ENCODE measurements around the gene FHOD1. TPM values are rescaled to one million over a fixed set of nuclear protein-coding genes. Genes with fewer than 3 reads are reported as not detected.

FHOD1 gene
- total RNA-seq, 4 donors from 2014 or later = 1.9 to 7.4 (median 5.3) TPM

DNA sequence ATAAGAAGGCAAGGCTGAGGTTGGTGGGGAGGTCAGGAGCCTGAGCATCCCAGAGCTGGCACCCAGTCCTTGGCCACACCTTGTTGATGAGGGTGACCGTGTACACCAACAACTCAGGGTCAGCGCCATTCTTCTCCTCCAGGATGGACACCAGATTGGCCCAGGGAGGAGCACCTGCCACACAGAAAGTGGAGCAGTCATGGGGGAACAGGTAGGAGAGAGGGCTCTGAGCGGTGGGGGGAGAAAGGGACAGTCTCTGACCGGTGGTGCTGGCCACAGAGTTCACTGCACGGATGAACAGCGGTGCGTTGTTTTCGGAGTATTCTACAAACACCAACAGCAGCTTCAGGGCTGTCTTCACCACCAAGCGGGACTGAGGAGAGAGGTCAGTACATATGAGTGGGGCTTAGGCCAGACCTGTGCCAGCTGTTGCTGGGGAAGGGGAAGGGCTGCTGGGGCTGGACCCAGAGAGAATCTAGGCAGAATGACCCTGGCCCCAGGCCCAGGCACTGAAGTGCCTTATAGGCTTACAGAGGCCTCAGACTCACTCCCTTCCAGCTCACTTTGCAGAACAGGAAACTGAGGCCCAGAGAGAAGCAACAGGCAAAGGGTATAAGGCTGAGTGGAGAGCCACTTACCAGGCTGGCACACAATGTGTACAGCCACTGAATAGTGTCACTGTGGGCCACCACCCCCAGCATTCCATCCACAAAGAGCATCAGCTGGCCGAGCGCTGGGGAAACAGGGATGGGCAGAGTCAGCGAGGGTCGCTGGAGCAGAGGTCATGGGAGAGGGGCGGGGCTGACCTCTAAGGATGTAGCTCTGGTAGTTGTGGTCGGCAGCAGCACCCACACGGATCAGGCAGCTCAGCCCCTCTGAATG, 9.6 kb downstream of the FHOD1 start:
- no peaks in the 10 kb centered on the region for H3K27me3 ChIP-seq
- H3K4me1 ChIP-seq = peaks cover 0 to 26% (median 17%) of the 10 kb centered on the region in 3 donors
- H3K4me3 ChIP-seq = no peak overlapping the region
- intact Hi-C loops (cut with DNase I) = no loop called here
- no peaks in the 10 kb centered on the region for H3K9me3 ChIP-seq
- no peak overlapping the region for H3K27ac ChIP-seq
- WGBS, 2 donors = 74 to 81% methylated on average over 9 to 11 of the region's 16 CpGs
- TF ChIP-seq POLR2A (IDR thresholded peaks at IDR 0.05) = no peak
- TF ChIP-seq, protein P1, sequence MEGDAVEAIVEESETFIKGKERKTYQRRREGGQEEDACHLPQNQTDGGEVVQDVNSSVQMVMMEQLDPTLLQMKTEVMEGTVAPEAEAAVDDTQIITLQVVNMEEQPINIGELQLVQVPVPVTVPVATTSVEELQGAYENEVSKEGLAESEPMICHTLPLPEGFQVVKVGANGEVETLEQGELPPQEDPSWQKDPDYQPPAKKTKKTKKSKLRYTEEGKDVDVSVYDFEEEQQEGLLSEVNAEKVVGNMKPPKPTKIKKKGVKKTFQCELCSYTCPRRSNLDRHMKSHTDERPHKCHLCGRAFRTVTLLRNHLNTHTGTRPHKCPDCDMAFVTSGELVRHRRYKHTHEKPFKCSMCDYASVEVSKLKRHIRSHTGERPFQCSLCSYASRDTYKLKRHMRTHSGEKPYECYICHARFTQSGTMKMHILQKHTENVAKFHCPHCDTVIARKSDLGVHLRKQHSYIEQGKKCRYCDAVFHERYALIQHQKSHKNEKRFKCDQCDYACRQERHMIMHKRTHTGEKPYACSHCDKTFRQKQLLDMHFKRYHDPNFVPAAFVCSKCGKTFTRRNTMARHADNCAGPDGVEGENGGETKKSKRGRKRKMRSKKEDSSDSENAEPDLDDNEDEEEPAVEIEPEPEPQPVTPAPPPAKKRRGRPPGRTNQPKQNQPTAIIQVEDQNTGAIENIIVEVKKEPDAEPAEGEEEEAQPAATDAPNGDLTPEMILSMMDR (IDR thresholded peaks at IDR 0.05) = no peak
- DNase-seq = no peak
- H3K36me3 ChIP-seq = peaks cover 15 to 71% (median 29%) of the 10 kb centered on the region in 3 donors

GRCh38 chr16:67236563-67237395, 10.5 kb downstream of the FHOD1 start:
- intact Hi-C loops (cut with DNase I) = no loop called here
- Histone ChIP-seq H3K4me3 (no peak overlapping the region), H3K4me1 (peaks cover 0 to 17% (median 16%) of the 10 kb centered on the region in 3 donors), H3K36me3 (peaks cover 15 to 77% (median 32%) of the 10 kb centered on the region in 3 donors), H3K27me3 (no peaks in the 10 kb centered on the region), H3K27ac (peak overlapping the region in 3 of 4 donors; percentile 8 to 25 (median 14)), H3K9me3 (no peaks in the 10 kb centered on the region)
- TF ChIP-seq, protein P1 (IDR thresholded peaks at IDR 0.05) = no peak
- no peak for TF ChIP-seq POLR2A (IDR thresholded peaks at IDR 0.05)
- WGBS, 2 donors = 76 to 88% methylated on average over 11 to 22 of the region's 50 CpGs
- no peak for DNase-seq

DNA sequence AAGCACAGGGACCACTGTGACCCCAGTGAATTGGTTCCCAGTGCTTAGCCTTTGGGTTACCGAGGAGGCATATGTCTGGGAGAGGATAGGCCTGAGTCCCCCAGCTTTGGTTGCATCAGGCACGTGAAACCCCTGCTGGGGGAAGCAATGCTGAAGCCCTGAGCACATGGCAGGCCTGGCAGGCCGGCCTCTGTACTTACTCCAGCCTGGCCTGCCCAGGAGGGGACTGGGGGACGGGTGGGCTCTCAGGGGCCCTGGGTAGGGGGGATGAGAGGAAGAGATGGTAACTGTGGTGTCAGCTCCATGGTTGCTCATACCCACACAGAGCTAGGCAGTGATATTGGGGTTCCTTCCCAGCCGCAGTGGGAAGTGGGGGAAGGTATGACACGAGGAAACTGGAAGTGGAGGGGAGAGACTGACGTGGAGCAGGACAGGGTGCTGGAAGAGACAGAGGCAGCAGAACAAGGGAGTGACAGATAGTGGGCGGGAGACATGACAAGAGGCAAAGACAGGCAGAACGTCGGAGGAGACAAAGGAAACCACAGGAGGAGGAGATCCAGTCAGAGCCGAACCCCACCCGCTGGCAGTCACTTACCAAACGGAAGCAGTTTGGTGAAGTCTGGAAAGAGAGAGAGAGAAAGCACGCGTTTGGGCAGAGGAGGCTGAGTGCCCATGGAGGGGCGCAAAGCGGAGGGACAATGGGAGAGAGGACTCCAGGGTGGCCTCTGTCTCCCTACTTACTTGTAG, 11.3 kb downstream of the FHOD1 start:
- peaks cover 0 to 9% (median 8%) of the 10 kb centered on the region in 3 donors for H3K4me1 ChIP-seq
- H3K27me3 ChIP-seq = no peaks in the 10 kb centered on the region
- H3K4me3 ChIP-seq = no peak overlapping the region
- no peaks in the 10 kb centered on the region for H3K9me3 ChIP-seq
- H3K36me3 ChIP-seq = peaks cover 20 to 85% (median 37%) of the 10 kb centered on the region in 3 donors
- H3K27ac ChIP-seq = peak overlapping the region in 3 of 4 donors; percentile 18 to 34 (median 25)
- no peak for DNase-seq
- no peak for TF ChIP-seq POLR2A (IDR thresholded peaks at IDR 0.05)
- TF ChIP-seq, protein P1 (IDR thresholded peaks at IDR 0.05) = no peak
- 65 to 73% methylated on average over 13 of the region's 17 CpGs for WGBS, 2 donors
- intact Hi-C loops (cut with DNase I) = no loop called here

DNA sequence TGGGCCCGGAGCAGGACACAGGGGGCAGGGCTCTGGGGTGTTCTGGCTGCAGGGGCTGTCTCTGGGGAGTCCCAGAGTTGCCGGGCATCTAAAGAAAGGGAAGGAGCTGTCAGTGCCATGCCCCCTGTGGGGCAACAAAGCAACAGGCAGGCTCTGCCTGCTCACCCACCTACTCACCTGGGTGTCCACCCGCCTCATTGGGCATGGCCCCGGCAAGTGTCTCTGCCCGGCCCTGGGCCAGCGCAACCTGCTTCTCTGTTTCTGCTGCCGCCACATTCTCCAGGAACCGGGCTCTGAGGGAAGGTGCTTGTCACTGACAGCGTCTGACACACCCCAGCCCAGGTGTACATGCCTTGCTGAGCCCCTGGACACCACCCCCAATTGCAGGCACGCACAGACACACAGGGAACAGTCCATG, 13.1 kb downstream of the FHOD1 start:
- Histone ChIP-seq H3K4me1 (peaks cover 0 to 6% (median 0%) of the 10 kb centered on the region in 3 donors), H3K27ac (no peak overlapping the region), H3K36me3 (peaks cover 33 to 98% (median 48%) of the 10 kb centered on the region in 3 donors), H3K4me3 (no peak overlapping the region), H3K9me3 (no peaks in the 10 kb centered on the region), H3K27me3 (no peaks in the 10 kb centered on the region)
- DNase-seq = no peak
- intact Hi-C loops (cut with DNase I) = no loop called here
- no peak for TF ChIP-seq POLR2A (IDR thresholded peaks at IDR 0.05)
- TF ChIP-seq, protein P1 (IDR thresholded peaks at IDR 0.05) = no peak
- WGBS, 2 donors = 94% methylated on average over 7 of the region's 10 CpGs; no CpG with 5 or more reads in 1 of the 2 donors
